ENCODE measurements around the gene PGRMC1.

GRCh38 chrX:119222932-119223331 lies 13.2 kb upstream of the PGRMC1 start:
- TF ChIP-seq CTCF (conservative IDR thresholded peaks at IDR 0.05 in 1 of 2, IDR thresholded peaks at IDR 0.05 in 1 of 2; ENCODE audit: low read depth in 1 of 2, low read length in 2 of 2) (no peak), EZH2 (IDR thresholded peaks at IDR 0.05; ENCODE audit: low read length, missing control alignments) (no peak)
